Measurements from ENCODE around the gene C6orf120. TPM values are rescaled to one million over a fixed set of nuclear protein-coding genes. Genes with fewer than 3 reads are reported as not detected.

Gene C6orf120
- total RNA-seq, 1 experiment from 2014 or later = 20.6 TPM

- Histone ChIP-seq H3K79me2 (ENCODE audit: insufficient read depth, low read length) (no peaks in the 10 kb centered on the region), H3K4me1 (ENCODE audit: control insufficient read depth in 1 of 2, insufficient read depth in 2 of 2, low read length in 2 of 2) (no peaks in the 10 kb centered on the region), H3K9me2 (ENCODE audit: insufficient read depth) (no peaks in the 10 kb centered on the region), H4K20me1 (ENCODE audit: insufficient read depth) (no peaks in the 10 kb centered on the region), H3K4me3 (replicated peaks in 1 of 2; ENCODE audit: low read depth in 1 of 2, low read length in 2 of 2) (no peak overlapping the region), H3K4me2 (ENCODE audit: low read length) (no peak overlapping the region), H3K9me3 (ENCODE audit: control insufficient read depth in 1 of 2, insufficient read depth in 1 of 2, low read depth in 1 of 2, low read length in 2 of 2) (peaks cover 10 to 12% of the 10 kb centered on the region in 2 experiments; a peak in 2 of 4 replicates), H3K36me3 (ENCODE audit: control insufficient read depth in 1 of 2, insufficient read depth in 2 of 2, low read length in 2 of 2) (peaks cover 15 to 29% of the 10 kb centered on the region in 2 experiments; a peak in 2 of 4 replicates), H2AFZ (ENCODE audit: low read depth, low read length, poor library complexity, severe bottlenecking) (no peak overlapping the region), H3K27me3 (ENCODE audit: insufficient read depth, low read length) (no peaks in the 10 kb centered on the region), H3K9ac (ENCODE audit: low read length) (no peak overlapping the region), H3K27ac (ENCODE audit: low read depth, low read length) (no peak overlapping the region)
- ChIA-PET POLR2A (no interaction called here), RAD21 (ENCODE audit: low non-redundant PET in 1 of 2, low total read pairs in 2 of 2, uncharacterized antibody in 2 of 2, unreplicated experiment in 2 of 2) (no interaction called here), CTCF (no interaction called here)
- intact Hi-C loops (cut with micrococcal nuclease) = no loop called here
- ATAC-seq (no peak), DNase-seq (ENCODE audit: low read depth, low spot score) (no peak)
- TF ChIP-seq SRF (IDR thresholded peaks at IDR 0.05; ENCODE audit: low read depth) (no peak), YY1 (IDR thresholded peaks at IDR 0.05; ENCODE audit: extremely low read depth, insufficient replicate concordance, low read depth, low read length) (no peak), POLR2A (IDR thresholded peaks at IDR 0.05; ENCODE audit: borderline replicate concordance, extremely low read depth, insufficient read depth, insufficient read length) (no peak), JUND (IDR thresholded peaks at IDR 0.05) (no peak), EZH2 (IDR thresholded peaks at IDR 0.05) (no peak), RAD21 (IDR thresholded peaks at IDR 0.05; ENCODE audit: low read depth) (no peak), ATF3 (IDR thresholded peaks at IDR 0.05) (no peak)
- TF ChIP-seq, protein P1, sequence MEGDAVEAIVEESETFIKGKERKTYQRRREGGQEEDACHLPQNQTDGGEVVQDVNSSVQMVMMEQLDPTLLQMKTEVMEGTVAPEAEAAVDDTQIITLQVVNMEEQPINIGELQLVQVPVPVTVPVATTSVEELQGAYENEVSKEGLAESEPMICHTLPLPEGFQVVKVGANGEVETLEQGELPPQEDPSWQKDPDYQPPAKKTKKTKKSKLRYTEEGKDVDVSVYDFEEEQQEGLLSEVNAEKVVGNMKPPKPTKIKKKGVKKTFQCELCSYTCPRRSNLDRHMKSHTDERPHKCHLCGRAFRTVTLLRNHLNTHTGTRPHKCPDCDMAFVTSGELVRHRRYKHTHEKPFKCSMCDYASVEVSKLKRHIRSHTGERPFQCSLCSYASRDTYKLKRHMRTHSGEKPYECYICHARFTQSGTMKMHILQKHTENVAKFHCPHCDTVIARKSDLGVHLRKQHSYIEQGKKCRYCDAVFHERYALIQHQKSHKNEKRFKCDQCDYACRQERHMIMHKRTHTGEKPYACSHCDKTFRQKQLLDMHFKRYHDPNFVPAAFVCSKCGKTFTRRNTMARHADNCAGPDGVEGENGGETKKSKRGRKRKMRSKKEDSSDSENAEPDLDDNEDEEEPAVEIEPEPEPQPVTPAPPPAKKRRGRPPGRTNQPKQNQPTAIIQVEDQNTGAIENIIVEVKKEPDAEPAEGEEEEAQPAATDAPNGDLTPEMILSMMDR (IDR thresholded peaks at IDR 0.05 in 2 of 3, conservative IDR thresholded peaks at IDR 0.05 in 1 of 3; ENCODE audit: borderline replicate concordance in 1 of 3, insufficient read depth in 1 of 3, low read depth in 2 of 3, low read length in 2 of 3) = no peak
- no TSS peak for BruUV-seq (replicated peaks)
Observed at GRCh38 chr6:169653691-169654090, 48.2 kb upstream of the C6orf120 start.
